Uterus (tissue), 2 donors: Measurements from ENCODE around the gene C1orf105.

Experiments used
- POLR2A ChIP-seq, 2 donors: fragments of 450-650 bp; IDR thresholded peaks; one replicate each; pipeline ENCODE4 v1.6.1; 2016; ENCODE audit warnings: antibody characterized with exemption in 2 of 2, mild to moderate bottlenecking in 1 of 2, moderate library complexity in 1 of 2
- TF ChIP-seq, protein P1 (sequence below), 4 experiments: fragments of 200-600 bp in 2 of 4; fragments of 450-650 bp in 2 of 4; sonication (generic) in 2 of 4; IDR thresholded peaks; one replicate each; pipeline ENCODE4 v1.5.1; 2016 to 2019; ENCODE audit warnings: antibody characterized with exemption in 4 of 4, mild to moderate bottlenecking in 2 of 4, moderate library complexity in 1 of 4

DNA sequence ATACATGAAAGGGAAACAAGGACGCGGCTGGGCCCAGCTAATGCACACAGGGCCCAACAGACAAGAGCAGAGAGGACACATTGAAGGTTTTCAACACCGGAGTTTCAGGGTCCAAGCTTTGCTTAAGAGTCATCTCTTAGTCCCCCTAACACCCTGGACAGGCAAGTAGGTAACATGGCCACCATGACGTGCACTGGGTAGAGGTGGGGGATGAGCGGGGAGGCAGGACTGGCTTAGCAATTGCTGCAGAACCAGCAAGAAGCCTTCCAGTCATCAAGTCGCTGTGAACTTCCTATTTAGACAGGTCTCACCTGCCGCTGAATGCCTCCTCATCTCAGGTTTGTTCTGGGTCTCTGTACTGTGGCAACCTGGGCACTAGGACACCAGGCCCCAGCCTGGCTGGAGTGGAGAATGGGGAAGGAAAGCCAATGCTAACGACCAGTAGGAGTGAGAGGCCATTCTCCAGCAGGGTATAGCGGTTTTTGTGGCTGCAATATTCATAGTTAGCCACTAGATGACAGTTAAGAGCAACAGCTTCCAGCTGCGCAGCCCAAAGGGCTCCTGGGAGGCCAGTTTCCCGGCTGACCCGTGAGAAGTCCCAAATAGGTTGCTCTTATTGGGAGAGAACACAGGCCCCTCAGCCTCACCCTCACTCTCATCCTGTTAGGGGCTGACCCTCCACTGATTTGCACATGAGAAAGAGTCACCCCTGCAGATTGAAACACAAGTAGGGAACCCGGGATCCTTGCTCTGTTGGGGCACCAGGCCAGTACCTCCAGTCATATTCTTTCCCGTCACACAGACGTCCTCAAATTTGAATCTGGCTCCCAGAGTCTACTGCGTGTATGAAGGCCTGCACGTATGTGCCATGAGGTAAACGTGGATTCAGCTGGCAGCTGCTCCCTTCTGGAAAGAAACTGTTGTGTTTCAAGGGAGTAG, 29.4 kb downstream of the C1orf105 start:
- TF ChIP-seq, protein P1, sequence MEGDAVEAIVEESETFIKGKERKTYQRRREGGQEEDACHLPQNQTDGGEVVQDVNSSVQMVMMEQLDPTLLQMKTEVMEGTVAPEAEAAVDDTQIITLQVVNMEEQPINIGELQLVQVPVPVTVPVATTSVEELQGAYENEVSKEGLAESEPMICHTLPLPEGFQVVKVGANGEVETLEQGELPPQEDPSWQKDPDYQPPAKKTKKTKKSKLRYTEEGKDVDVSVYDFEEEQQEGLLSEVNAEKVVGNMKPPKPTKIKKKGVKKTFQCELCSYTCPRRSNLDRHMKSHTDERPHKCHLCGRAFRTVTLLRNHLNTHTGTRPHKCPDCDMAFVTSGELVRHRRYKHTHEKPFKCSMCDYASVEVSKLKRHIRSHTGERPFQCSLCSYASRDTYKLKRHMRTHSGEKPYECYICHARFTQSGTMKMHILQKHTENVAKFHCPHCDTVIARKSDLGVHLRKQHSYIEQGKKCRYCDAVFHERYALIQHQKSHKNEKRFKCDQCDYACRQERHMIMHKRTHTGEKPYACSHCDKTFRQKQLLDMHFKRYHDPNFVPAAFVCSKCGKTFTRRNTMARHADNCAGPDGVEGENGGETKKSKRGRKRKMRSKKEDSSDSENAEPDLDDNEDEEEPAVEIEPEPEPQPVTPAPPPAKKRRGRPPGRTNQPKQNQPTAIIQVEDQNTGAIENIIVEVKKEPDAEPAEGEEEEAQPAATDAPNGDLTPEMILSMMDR (IDR thresholded peaks at IDR 0.05): peak; percentile 59 to 74 (median 72)
- no peak for TF ChIP-seq POLR2A (IDR thresholded peaks at IDR 0.05)
